GM19023 (cell line): ENCODE results near the gene OSR1.
"Not testable (repeated sequence)": the region's sequence is repeated elsewhere in the genome, so short reads cannot be mapped to it uniquely, and the experiment has no call there.

Source experiments
- ATAC-seq: cut with Tn5 transposase; IDR thresholded peaks from one replicate; pipeline ENCODE4 v1.9.1; 2021; ENCODE audit warnings: mild to moderate bottlenecking, moderate library complexity; ENCODE audit not compliant: unreplicated experiment

The OSR1 gene

DNA sequence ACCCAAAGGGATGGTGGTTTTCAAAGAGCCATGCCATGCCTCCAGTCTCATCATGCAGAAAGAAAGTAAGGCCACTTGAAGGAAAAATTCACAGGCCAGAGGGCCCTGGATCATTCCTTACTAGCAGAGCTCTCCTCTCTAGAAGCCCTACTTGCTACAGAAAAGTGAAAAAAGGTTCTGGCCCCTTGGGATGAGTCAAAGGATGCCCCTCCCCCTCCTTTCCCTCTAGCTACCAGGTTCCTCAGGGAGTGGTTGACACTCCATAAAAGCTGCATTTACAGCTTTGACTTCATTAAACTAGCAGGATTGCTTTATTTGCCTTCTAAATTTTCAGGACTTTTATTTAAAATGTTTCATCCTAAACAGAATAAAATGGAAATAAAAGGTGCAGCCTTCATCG, 21.2 kb downstream of the OSR1 start:
- ATAC-seq = no peak

DNA sequence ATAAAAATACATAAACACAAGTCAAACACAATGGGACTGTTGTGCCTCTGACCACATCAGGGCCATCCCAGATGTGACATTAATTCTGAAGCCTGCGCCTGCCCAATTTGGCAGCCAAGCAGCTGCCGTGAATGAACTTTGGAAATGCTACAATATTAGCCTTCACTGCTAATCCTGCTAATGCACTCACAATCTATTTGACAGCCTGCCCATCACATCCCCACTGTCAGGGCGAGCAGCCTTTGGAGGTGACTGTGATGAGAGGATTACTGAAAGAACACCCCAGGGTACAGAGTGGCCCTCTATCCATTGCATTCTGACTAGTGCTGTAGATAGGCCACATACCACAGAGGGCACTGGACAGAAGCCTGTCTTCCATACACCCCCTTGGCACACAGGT, 21.6 kb downstream of the OSR1 start:
- ATAC-seq = no peak

DNA sequence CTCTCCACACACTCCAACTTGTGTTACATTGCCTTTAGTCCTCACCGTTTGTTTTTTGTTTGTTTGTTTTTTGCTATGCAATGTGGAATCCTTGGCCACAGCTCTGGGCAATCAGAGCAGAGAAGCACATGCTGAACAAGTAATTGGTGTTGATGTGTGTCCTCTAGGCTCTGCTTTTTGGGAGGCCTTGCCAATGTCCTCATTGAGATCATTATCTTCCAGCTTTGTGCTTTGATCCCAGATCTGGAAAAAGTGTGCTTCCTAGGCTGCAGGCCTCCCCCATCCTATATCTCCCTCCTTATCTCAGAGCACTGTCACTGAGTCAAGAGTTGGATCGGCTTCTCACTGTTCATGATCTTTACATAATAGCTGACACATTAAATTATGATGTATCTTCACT, 25.9 kb downstream of the OSR1 start:
- ATAC-seq = no peak

DNA sequence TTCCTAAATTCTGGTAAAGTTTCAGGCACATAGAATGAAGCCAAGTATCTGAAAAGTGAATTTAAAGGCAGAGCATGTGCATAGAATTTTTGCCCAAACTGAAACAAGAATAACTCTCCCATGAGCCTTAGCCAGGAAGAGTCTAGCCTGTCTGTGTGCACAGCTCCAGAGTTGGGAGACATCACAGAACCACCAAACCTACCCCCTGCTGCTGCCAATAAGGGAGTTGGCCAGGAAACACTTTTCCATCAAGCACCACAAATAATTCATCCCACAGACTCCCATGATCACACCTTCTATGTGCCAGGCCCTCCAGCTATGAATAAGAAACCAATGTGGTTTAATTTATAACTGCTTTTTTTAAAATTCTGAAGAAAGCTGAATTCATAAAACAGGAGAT, 27.0 kb downstream of the OSR1 start:
- ATAC-seq = no peak

DNA sequence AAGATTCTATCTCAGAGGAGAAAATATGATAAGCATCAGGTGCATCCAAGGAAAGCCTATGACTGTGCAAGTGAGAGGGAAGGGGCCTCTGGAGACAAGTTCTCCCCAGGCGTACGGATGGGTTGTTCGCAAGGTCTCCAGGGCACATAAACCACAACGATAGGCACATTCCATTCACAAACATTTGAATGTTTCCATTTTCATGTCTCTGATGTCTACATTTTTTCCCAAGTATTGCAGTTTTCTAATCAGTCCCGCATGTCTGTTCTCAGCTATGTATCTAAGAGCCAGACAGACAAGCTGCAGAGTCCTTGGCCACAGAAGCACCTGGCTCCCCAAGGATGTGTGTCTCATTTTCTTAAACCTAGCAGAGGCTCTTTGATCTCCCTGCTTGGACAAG, 28.0 kb downstream of the OSR1 start:
- ATAC-seq = no peak

DNA sequence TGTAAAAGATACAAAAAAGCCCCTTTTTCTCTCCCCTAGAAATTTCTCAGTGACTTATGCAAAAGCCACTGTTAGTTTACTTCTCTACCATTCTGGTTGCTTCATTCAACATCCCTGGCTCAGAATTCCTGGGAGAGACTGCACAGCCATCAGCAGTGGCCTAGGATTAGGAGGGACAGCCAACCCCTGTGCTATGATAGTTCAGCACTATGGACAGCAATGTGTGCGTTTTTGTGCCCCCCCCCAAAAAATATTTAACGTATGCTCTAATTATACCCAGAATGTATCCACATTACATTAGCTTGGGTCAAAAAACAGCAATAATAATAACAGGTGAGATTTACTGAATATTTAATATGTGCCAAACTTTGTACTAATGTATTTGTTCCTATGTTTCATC, 29.0 kb downstream of the OSR1 start:
- ATAC-seq = no peak

DNA sequence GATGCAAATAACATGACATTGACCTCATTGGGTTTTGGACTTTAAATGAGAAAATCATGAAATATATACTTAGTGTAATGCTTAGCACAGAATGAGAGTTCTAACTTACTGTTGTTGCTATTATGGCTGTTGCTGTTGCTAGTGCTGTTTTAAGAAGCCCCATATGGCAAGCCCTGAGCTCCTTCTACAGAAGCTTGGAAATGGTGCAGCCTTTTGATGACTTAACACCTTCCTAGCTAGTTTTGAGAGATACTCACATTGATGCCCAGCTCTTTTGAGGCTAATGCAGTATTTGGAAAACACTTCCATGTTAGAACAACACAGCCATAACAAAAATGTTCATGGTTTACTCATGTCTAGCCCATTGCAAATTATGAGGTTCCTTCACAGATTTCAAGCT, 30.9 kb downstream of the OSR1 start:
- ATAC-seq = no peak

DNA sequence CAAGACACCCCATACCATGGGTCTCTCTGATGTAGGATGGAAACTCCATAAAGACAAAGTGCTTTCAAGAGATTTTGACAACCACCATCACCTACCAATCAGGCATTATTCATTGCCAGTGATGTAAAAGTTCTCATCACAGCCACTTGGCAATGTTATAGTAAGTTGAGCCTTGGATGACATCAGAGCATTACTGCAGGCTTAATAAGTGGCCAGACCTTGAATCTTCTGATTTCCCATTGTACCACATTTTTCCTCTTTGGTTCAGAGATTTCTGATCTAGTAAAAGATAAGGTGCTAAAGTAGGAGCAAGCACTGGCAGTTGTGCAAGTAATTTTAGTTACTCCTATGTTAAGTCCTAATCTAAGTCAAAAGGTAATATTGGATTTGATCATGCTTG, 36.5 kb downstream of the OSR1 start:
- ATAC-seq = no peak

DNA sequence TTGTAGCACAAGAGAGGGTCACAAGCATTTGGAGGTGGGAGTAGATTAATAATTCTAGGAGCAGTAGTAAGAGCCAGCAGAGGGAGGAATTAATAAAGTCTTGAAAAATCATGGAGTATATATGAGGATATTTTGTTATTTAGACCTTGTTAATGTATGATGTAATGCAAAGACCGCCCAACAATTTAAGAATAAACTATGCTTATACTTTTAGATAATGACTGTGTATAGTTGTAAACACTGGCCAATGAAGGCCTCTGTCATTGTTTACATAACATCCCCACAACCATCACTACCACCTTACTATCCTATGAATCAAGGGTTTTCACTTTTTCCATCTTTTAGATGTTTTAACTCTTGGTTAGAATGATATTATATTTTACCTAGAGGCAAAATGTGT, 37.6 kb downstream of the OSR1 start:
- no peak for ATAC-seq

DNA sequence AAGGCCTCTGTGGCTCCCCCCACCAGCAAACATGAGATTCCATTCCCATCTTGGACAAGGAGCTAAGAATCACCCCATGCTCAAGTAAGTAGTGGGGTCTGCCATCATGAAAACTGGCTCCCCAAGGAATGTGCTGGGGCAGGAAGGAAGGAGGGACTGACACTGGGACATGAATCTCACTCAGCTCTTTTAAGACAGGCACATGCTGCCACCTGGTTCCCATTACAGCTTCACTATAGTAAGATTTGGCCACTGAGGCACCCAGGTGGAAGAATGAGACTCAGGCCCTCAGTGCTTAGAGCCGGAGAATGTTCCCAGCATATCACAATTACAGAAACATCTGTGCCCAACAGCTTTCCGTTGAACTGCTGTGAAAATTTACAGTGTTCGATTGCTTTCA, 38.7 kb downstream of the OSR1 start:
- ATAC-seq = no peak

DNA sequence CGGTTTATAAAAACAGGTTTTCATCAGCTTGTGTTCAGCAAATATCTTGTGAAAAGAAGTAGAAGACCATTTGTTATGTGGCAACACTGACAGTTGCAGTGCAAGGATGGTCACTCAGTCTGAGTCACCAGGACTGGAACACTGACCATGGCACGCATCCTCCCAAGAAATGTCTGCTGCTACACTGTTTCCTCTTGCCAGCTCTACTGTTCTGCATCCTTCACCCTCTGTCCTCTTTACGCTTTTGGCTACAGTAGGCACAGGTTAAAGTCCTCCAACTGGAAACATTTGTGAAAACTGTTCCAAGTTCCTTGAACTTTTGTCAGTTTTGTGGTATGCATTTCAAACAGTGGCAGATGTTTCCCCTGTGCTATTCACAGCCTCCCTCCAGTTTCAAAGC, 39.4 kb downstream of the OSR1 start:
- no peak for ATAC-seq

DNA sequence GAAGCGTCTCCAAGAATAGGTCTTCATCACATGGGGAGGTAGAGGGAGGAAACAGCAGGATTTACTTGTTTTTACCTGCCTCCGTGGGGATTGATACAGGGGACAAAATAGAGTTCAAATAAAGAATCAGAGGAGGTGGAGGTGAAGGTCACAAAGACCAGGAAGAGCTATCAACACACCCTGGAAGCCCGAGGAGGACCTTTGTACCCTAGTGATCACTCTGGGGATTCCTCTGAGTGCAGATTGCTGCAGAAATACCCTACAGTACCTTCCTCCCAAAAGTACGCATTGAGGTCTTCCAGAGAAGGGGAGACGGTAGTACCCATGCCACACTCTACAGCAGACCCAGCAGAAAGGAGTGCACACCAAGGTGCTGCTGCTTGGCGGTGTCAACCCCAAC, 44.9 kb downstream of the OSR1 start:
- ATAC-seq = no peak

DNA sequence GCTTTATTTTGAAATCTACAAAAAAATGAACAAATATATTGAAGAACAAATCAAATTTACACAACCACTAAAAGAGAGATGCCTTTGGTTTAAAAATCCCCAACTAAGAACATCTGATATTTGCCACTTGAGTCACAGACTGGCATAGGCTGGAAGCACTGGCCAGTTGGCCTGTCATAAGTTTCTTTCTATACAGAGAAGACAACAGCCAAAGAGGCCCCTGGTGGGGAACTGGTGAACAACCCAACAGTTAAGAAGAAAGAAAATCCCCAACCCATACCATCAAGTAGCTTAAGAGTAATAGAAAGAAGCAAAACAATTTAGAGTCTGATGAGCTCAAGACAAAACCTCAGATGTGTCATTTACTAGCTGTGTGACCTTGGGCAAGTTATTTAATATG, 45.5 kb downstream of the OSR1 start:
- peak; percentile 57 for ATAC-seq

DNA sequence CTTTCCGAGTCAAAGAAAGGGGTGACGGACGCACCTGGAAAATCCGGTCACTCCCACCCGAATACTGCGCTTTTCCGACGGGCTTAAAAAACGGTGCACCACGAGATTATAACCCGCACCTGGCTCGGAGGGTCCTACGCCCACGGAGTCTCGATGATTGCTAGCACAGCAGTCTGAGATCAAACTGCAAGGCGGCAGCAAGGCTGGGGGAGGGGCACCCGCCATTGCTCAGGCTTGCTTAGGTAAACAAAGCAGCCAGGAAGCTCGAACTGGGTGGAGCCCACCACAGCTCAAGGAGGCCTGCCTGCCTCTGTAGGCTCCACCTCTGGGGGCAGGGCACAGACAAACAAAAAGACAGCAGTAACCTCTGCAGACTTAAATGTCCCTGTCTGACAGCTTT, 52.4 kb downstream of the OSR1 start:
- ATAC-seq = not testable (repeated sequence)

DNA sequence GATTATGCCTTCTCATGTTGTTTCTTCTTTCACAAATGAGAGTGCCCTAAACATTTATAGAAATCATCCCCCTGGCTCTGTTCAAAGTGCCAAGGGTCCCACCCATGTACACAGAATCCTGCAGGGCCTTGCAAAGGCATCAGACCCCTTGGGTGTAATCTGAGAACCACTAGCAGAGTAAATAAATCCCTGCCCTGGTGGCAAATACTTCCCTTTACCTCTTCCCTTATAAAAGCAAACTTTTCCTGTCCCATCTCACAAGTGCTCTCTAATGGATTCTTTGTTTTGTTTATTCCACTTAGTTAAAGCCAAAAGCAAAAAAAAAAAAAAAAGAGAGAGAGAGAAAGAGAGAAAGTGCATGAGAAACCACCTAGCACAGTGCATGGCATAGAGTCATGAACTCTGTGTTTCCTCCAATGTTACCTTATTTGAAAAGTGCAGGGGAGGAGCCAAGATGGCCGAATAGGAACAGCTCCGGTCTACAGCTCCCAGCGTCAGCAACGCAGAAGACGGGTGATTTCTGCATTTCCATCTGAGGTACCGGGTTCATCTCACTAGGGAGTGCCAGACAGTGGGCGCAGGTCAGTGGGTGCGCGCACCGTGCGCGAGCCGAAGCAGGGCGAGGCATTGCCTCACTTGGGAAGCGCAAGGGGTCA, 52.9 kb downstream of the OSR1 start:
- ATAC-seq = not testable (repeated sequence)

DNA sequence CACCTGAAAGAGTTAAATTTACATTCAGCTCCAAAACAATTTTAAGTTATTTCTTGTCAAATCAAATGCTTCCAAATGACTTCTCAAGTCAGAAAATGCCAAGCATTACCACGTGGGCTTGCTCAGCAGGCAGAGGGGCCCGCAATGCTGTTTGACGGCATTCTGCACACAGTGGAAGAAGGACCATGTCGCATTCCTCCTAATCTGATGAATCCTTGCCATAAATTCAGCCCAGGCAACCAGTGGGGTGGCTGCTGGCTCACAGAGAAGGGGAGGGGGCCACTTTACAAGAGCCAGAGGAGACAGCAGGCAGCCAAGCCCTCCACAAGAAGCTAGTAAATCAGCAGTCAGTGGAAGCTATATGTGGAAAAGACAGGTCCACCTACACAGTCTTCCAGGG, 56.7 kb downstream of the OSR1 start:
- ATAC-seq = no peak
